ENCODE measurements around the gene NME7.

NME7 gene

DNA sequence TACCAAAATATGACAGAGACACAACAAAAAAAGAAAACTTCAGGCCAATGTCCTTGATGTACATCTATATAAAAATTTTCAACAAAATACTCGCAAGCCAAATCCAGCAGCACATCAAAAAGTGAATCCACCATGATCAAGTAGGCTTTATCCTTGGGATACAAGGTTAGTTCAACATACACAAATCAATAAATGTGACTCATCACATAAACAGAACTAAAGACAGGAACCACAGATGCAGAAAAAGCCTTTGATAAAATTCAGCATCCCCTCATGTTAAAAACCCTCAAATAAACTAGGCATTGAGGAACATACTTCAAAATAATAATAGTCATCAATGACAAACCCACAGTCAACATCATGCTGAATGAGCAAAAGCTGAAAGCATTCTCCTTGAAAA lies 101.5 kb downstream of the NME7 start:
- no peak for DNase-seq (ENCODE audit: low read depth)
- H3K4me3 ChIP-seq (ENCODE audit: low read depth, low read length) = no peak overlapping the region
- TF ChIP-seq, protein P1, sequence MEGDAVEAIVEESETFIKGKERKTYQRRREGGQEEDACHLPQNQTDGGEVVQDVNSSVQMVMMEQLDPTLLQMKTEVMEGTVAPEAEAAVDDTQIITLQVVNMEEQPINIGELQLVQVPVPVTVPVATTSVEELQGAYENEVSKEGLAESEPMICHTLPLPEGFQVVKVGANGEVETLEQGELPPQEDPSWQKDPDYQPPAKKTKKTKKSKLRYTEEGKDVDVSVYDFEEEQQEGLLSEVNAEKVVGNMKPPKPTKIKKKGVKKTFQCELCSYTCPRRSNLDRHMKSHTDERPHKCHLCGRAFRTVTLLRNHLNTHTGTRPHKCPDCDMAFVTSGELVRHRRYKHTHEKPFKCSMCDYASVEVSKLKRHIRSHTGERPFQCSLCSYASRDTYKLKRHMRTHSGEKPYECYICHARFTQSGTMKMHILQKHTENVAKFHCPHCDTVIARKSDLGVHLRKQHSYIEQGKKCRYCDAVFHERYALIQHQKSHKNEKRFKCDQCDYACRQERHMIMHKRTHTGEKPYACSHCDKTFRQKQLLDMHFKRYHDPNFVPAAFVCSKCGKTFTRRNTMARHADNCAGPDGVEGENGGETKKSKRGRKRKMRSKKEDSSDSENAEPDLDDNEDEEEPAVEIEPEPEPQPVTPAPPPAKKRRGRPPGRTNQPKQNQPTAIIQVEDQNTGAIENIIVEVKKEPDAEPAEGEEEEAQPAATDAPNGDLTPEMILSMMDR (IDR thresholded peaks at IDR 0.05; ENCODE audit: low read depth, low read length, missing control alignments) = no peak
- in situ Hi-C loops (cut with HindIII; ENCODE audit: low sequenced_read_pairs) = loop anchor here (5.0 kb wide), 1 partner anchor 99 kb away; no protein-coding TSS in a partner anchor

DNA sequence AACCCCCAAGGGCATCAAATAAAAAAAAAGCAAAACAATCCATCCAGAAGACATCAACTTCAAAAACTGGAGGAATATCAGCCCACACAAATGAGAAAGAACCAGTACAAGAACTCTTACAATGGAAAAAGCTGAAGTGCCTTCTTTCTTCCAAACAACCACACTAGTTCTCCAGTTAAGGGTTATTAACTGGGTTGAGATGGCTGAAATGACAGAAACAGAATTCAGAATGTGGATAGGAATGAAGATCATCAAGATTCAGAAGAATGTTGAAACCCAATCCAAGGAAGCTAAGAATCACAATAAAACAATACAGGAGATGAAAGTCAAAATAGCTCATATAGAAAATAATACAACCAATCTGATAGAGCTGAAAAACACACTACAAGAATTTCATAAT lies 104.5 kb downstream of the NME7 start:
- in situ Hi-C loops (cut with HindIII; ENCODE audit: low sequenced_read_pairs) = no loop called here

DNA sequence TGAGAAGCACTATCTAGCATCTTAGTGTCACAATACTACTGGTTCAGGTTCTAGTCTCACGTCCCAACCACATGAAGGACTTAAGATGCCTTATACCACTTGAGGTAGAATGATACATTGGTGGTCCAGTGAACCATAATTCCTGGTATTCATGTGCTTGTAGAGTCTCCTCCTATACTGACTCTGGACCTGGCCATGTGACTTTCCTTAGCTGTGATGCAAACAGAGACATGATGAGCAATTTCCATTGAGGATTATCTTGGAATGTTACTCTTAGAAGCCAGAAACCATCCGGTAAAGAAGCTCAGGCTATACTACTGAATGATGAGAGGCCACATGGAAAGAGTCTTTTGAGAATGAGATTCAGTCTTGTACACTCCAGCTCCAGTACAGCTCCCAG lies 105.7 kb downstream of the NME7 start:
- DNase-seq (ENCODE audit: low read depth) = no peak
- no peak overlapping the region for H3K4me3 ChIP-seq (ENCODE audit: low read depth, low read length)
- TF ChIP-seq, protein P1 (IDR thresholded peaks at IDR 0.05; ENCODE audit: low read depth, low read length, missing control alignments) = no peak
- in situ Hi-C loops (cut with HindIII; ENCODE audit: low sequenced_read_pairs) = no loop called here

More for the DNA sequence above, 104.5 kb downstream of the NME7 start:
- TF ChIP-seq, protein P1 (IDR thresholded peaks at IDR 0.05; ENCODE audit: low read depth, low read length, missing control alignments) = no peak
- H3K4me3 ChIP-seq (ENCODE audit: low read depth, low read length) = no peak overlapping the region
- DNase-seq (ENCODE audit: low read depth) = no peak

DNA sequence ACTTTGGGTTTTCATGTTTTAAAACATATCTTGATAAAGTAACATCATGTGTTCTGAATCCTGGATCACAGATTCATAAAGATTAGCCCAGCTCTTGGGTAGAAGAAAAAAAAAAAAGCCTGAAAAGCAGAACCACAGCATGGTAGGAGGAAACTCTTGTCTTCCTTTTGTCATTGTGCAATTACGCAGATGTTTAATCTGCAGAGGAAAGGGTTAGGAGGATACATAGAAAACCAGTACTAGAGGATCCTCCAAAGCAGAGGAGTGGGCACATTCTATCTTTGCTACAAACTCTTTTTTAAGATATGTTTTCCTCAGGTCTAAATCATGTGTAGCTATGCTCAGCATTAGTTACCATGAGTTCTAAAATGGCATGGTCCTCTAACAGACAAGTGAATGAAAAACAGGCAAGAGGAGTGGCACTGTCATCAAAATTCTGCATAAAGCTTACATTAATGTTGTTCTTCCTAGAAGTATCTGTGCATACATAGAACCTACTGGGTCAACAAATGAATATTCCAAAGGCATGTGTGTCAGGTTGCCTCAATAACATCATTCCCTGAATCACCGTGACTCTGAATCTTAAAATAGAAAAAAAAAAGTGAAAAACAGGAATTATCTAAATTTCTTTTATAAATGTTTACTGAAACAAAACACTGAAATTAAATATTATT lies 107.0 kb downstream of the NME7 start:
- DNase-seq (ENCODE audit: low read depth) = no peak
- TF ChIP-seq, protein P1 (IDR thresholded peaks at IDR 0.05; ENCODE audit: low read depth, low read length, missing control alignments) = no peak
- in situ Hi-C loops (cut with HindIII; ENCODE audit: low sequenced_read_pairs) = no loop called here
- no peak overlapping the region for H3K4me3 ChIP-seq (ENCODE audit: low read depth, low read length)

DNA sequence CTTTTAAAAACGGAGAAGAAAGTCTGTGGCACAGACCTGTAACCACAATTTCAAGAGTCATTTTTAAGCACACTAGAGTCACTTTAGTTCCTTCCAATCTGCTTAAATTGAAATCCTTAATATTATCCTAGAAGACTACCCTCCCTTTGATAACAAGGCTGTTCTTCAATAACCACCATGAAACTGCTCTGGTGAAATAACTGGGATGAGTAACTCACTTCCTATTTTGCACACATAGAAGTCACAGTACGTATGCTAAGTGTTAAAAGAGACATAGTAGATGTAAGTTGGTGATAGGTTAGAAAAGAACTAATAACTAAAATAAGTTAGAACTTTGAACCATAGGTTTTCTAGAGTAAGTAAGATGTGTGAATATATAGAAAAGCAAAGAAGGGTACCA lies 107.8 kb downstream of the NME7 start:
- in situ Hi-C loops (cut with HindIII; ENCODE audit: low sequenced_read_pairs) = no loop called here
- TF ChIP-seq, protein P1 (IDR thresholded peaks at IDR 0.05; ENCODE audit: low read depth, low read length, missing control alignments) = no peak
- DNase-seq (ENCODE audit: low read depth) = no peak
- H3K4me3 ChIP-seq (ENCODE audit: low read depth, low read length) = no peak overlapping the region

DNA sequence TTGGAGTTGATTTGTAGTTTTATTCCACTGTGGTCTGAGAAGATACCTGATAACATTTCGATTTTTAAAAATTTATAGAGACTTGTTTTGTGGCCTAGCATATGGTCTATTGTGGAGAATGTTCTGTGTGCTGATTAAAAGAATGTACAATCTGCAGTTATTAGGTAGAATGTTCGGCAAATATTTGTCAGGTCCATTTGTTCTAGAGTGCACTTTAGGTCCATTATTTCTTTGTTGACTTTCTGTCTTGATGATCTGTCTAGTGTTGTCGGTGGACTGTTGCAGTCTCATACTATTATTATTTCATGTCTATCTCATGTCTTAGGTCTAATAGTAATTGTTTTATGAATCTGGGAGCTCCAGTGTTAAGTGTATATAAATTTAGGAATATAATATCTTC lies 116.8 kb downstream of the NME7 start:
- TF ChIP-seq, protein P1 (IDR thresholded peaks at IDR 0.05; ENCODE audit: low read depth, low read length, missing control alignments) = no peak
- in situ Hi-C loops (cut with HindIII; ENCODE audit: low sequenced_read_pairs) = no loop called here
- no peak for DNase-seq (ENCODE audit: low read depth)
- no peak overlapping the region for H3K4me3 ChIP-seq (ENCODE audit: low read depth, low read length)

Measured in astrocyte of the cerebellum (primary cell).